ENCODE data around the gene FKBP8. TPM values are rescaled to one million over a fixed set of nuclear protein-coding genes. Genes with fewer than 3 reads are reported as not detected.
"Not testable (repeated sequence)": the region's sequence is repeated elsewhere in the genome, so short reads cannot be mapped to it uniquely, and the experiment has no call there.

Gene FKBP8
- polyA plus RNA-seq, 1 donor: 138 TPM

DNA sequence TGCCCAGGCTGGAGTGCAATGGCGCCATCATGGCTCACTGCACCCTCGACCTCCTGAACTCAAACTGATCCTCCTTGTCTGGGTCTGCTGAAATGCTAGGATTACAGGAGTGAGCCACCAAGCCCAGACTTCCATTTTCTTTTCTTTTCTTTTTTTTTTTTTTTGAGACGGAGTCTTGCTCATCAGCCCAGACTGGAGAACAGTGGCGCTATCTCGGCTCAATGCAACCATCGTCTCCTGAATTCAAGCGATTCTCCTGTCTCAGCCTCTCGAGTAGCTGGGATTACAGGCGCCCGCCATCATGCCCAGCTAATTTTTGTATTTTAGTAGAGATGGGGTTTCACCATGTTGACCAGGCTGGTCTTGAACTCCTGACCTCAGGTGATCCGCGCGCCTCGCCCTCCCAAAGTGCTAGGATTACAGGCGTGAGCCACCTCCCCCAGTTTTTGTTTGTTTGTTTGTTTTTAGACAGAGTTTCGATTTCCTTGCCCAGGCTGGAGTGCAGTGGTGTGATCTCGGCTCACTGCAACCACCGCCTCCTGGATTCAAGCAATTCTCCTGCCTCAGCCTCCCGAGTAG is 20.4 kb downstream of the FKBP8 start:
- H3K4me1 ChIP-seq (ENCODE audit: control insufficient read depth, insufficient read depth, low read length): peaks cover 25% of the 10 kb centered on the region
- WGBS (ENCODE audit: insufficient coverage, low lambda C conversion rate): 0% methylated on average over 1 of the region's 19 CpGs
- not testable (repeated sequence) for DNase-seq; H3K9me3 ChIP-seq (ENCODE audit: control insufficient read depth, low read depth, low read length); H3K36me3 ChIP-seq (ENCODE audit: control insufficient read depth, insufficient read depth, low read length); H3K27me3 ChIP-seq (ENCODE audit: control insufficient read depth, insufficient read depth, low read length)
- H3K4me3 ChIP-seq (ENCODE audit: low read length): peak overlapping the region; percentile 16
- H3K27ac ChIP-seq (ENCODE audit: low read length): peak overlapping the region; percentile 39

DNA sequence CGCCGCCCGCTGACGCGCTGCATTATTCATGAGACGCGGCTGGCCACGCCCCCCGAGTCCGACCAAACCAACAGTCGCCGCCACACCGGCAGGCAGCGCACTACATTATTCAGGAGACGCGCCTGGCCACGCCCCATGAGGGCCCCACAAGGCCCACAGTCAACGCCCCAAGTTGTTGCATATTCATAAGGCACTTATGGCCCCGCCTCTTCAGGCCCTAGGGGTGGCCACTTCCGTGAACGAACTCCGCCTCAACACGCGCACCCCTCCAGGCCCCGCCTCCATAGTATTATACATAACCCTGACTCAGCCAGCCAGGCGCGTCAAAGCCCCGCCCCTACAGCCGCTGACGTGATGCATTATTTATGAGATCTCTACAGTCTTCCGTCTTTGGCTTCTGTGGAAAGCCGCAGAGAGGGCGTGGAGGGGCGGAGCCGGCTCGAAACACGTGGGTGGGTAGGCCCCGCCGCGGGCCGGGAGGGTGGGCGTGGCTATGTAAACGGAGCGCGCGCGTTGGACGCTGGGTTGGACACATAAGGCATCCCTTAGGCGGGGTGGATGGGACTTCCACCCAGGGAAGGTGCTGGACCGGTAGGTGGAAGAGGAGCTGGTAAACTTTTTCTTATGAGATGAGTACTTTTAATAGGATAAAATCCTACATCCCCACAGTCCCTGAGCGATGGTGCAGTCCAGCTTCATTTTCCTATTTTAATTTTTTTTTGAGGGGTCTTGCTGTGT is 21.1 kb downstream of the FKBP8 start:
- peaks cover 28% of the 10 kb centered on the region for H3K4me1 ChIP-seq (ENCODE audit: control insufficient read depth, insufficient read depth, low read length)

DNA sequence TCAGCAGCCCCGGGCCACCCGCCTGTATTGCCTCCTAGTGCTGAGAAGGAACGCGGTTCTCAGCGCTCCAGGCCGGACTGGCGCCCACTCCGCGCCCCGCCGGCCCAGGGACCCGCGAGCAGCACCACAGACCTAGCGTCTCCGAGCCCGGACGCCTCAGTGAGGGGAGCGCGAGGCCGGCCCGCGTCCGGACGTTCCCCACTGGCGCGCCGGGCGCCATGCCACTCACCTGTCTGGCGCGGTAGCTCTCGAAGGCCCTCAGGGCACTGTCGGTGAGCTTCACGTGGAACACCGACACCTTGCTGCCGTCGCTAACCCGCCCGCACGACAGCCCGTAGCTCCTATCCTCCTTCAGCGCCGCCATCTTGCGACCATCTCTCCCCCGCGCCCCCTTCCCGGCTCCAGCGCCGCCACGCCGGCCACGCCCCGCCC is 21.7 kb downstream of the FKBP8 start, which contains the start of gene ELL:
ELL (minus strand) TSS at position 379 of the 432 bp plus-strand sequence; CDS start at position 364, 15 bp downstream.
- no peak for DNase-seq
- Histone ChIP-seq H3K36me3 (ENCODE audit: control insufficient read depth, insufficient read depth, low read length) (no peaks in the 10 kb centered on the region), H3K27me3 (ENCODE audit: control insufficient read depth, insufficient read depth, low read length) (no peaks in the 10 kb centered on the region), H3K9me3 (ENCODE audit: control insufficient read depth, low read depth, low read length) (no peaks in the 10 kb centered on the region), H3K4me1 (ENCODE audit: control insufficient read depth, insufficient read depth, low read length) (peaks cover 31% of the 10 kb centered on the region), H3K27ac (ENCODE audit: low read length) (peak within 1 kb of the TSS; percentile 98), H3K4me3 (ENCODE audit: low read length) (peak within 1 kb of the TSS; percentile 97)
- no CpG with 5 or more reads among the region's 52 CpGs for WGBS (ENCODE audit: insufficient coverage, low lambda C conversion rate)

More for the DNA sequence above, 21.1 kb downstream of the FKBP8 start:
- WGBS (ENCODE audit: insufficient coverage, low lambda C conversion rate): 67% methylated on average over 1 of the region's 51 CpGs
- DNase-seq: peak; percentile 100
- no peaks in the 10 kb centered on the region for H3K9me3 ChIP-seq (ENCODE audit: control insufficient read depth, low read depth, low read length)
- H3K27me3 ChIP-seq (ENCODE audit: control insufficient read depth, insufficient read depth, low read length): no peaks in the 10 kb centered on the region
- peak overlapping the region; percentile 97 for H3K4me3 ChIP-seq (ENCODE audit: low read length)
- H3K27ac ChIP-seq (ENCODE audit: low read length): peak overlapping the region; percentile 39
- no peaks in the 10 kb centered on the region for H3K36me3 ChIP-seq (ENCODE audit: control insufficient read depth, insufficient read depth, low read length)

- peak in 1 of 2 donors; percentile 47 for DNase-seq
- Histone ChIP-seq H3K4me1 (ENCODE audit: control insufficient read depth, insufficient read depth, low read length) (peaks cover 33% of the 10 kb centered on the region), H3K9me3 (ENCODE audit: control insufficient read depth, low read depth, low read length) (no peaks in the 10 kb centered on the region), H3K36me3 (ENCODE audit: control insufficient read depth, insufficient read depth, low read length) (no peaks in the 10 kb centered on the region), H3K4me3 (ENCODE audit: low read length) (peak overlapping the region; percentile 97), H3K27ac (ENCODE audit: low read length) (peak overlapping the region; percentile 98), H3K27me3 (ENCODE audit: control insufficient read depth, insufficient read depth, low read length) (no peaks in the 10 kb centered on the region)
- no CpG with 5 or more reads among the region's 41 CpGs for WGBS (ENCODE audit: insufficient coverage, low lambda C conversion rate)
These were observed 22.3 kb downstream of the FKBP8 start for GRCh38 chr19:18520848-18521691.

GRCh38 chr19:18519962-18520847 is 23.2 kb downstream of the FKBP8 start:
- Histone ChIP-seq H3K36me3 (ENCODE audit: control insufficient read depth, insufficient read depth, low read length) (no peaks in the 10 kb centered on the region), H3K4me3 (ENCODE audit: low read length) (peak overlapping the region; percentile 97), H3K4me1 (ENCODE audit: control insufficient read depth, insufficient read depth, low read length) (peaks cover 41% of the 10 kb centered on the region), H3K9me3 (ENCODE audit: control insufficient read depth, low read depth, low read length) (no peaks in the 10 kb centered on the region), H3K27me3 (ENCODE audit: control insufficient read depth, insufficient read depth, low read length) (no peaks in the 10 kb centered on the region), H3K27ac (ENCODE audit: low read length) (peak overlapping the region; percentile 98)
- no CpG with 5 or more reads among the region's 22 CpGs for WGBS (ENCODE audit: insufficient coverage, low lambda C conversion rate)
- DNase-seq: peak; percentile 90 to 93

DNA sequence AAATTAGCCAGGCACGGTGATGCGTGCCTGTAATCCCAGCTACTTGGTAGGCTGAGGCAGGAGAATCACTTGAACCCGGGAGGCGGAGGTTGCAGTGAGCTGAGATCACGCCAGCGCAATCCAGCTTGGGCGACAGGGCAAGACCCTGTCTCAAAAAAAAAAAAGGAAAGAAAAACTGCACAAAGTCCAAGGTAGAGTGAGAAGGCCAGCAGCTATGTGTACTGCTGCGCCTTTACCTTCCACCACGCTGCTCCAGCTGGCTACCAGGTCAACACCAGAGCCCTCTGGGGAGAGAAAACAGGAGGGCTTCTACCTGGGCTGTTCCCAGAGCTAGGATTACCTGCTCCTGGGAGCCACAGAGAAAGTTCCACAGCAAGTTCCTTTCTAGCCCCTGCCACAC is 24.7 kb downstream of the FKBP8 start:
- no CpG with 5 or more reads among the region's 9 CpGs for WGBS (ENCODE audit: insufficient coverage, low lambda C conversion rate)
- no peaks in the 10 kb centered on the region for H3K9me3 ChIP-seq (ENCODE audit: control insufficient read depth, low read depth, low read length)
- H3K27me3 ChIP-seq (ENCODE audit: control insufficient read depth, insufficient read depth, low read length): no peaks in the 10 kb centered on the region
- H3K36me3 ChIP-seq (ENCODE audit: control insufficient read depth, insufficient read depth, low read length): no peaks in the 10 kb centered on the region
- DNase-seq: peak; percentile 58 to 60
- H3K4me1 ChIP-seq (ENCODE audit: control insufficient read depth, insufficient read depth, low read length): peaks cover 54% of the 10 kb centered on the region
- H3K27ac ChIP-seq (ENCODE audit: low read length): peak overlapping the region; percentile 98
- no peak overlapping the region for H3K4me3 ChIP-seq (ENCODE audit: low read length)

GRCh38 chr19:18517606-18518005 is 25.8 kb downstream of the FKBP8 start:
- H3K9me3 ChIP-seq (ENCODE audit: control insufficient read depth, low read depth, low read length): no peaks in the 10 kb centered on the region
- no peak for DNase-seq
- 90% methylated on average over 2 of the region's 4 CpGs for WGBS (ENCODE audit: insufficient coverage, low lambda C conversion rate)
- H3K27me3 ChIP-seq (ENCODE audit: control insufficient read depth, insufficient read depth, low read length): no peaks in the 10 kb centered on the region
- H3K27ac ChIP-seq (ENCODE audit: low read length): no peak overlapping the region
- no peaks in the 10 kb centered on the region for H3K36me3 ChIP-seq (ENCODE audit: control insufficient read depth, insufficient read depth, low read length)
- peaks cover 54% of the 10 kb centered on the region for H3K4me1 ChIP-seq (ENCODE audit: control insufficient read depth, insufficient read depth, low read length)
- no peak overlapping the region for H3K4me3 ChIP-seq (ENCODE audit: low read length)

GRCh38 chr19:18515959-18516358 is 27.4 kb downstream of the FKBP8 start:
- peaks cover 54% of the 10 kb centered on the region for H3K4me1 ChIP-seq (ENCODE audit: control insufficient read depth, insufficient read depth, low read length)
- H3K27me3 ChIP-seq (ENCODE audit: control insufficient read depth, insufficient read depth, low read length): no peaks in the 10 kb centered on the region
- peak overlapping the region; percentile 91 for H3K27ac ChIP-seq (ENCODE audit: low read length)
- DNase-seq: no peak
- no peaks in the 10 kb centered on the region for H3K9me3 ChIP-seq (ENCODE audit: control insufficient read depth, low read depth, low read length)
- no peak overlapping the region for H3K4me3 ChIP-seq (ENCODE audit: low read length)
- no peaks in the 10 kb centered on the region for H3K36me3 ChIP-seq (ENCODE audit: control insufficient read depth, insufficient read depth, low read length)
- WGBS (ENCODE audit: insufficient coverage, low lambda C conversion rate): no CpG with 5 or more reads among the region's 5 CpGs

- Histone ChIP-seq H3K9me3 (ENCODE audit: control insufficient read depth, low read depth, low read length) (no peaks in the 10 kb centered on the region), H3K4me3 (ENCODE audit: low read length) (no peak overlapping the region), H3K36me3 (ENCODE audit: control insufficient read depth, insufficient read depth, low read length) (no peaks in the 10 kb centered on the region), H3K27me3 (ENCODE audit: control insufficient read depth, insufficient read depth, low read length) (no peaks in the 10 kb centered on the region), H3K4me1 (ENCODE audit: control insufficient read depth, insufficient read depth, low read length) (peaks cover 50% of the 10 kb centered on the region), H3K27ac (ENCODE audit: low read length) (peak overlapping the region; percentile 91)
- peak; percentile 93 to 96 for DNase-seq
- WGBS (ENCODE audit: insufficient coverage, low lambda C conversion rate): no CpG with 5 or more reads among the region's 17 CpGs
These were observed 28.3 kb downstream of the FKBP8 start for GRCh38 chr19:18514800-18515682.
